ENCODE results near the gene NPM3. TPM values are rescaled to one million over a fixed set of nuclear protein-coding genes. Genes with fewer than 3 reads are reported as not detected.
A peak's percentile ranks its signal among the peaks of the same experiment; 100 is the strongest.

Gene NPM3
- total RNA-seq, 1 experiment from 2014 or later, result 117 TPM

DNA sequence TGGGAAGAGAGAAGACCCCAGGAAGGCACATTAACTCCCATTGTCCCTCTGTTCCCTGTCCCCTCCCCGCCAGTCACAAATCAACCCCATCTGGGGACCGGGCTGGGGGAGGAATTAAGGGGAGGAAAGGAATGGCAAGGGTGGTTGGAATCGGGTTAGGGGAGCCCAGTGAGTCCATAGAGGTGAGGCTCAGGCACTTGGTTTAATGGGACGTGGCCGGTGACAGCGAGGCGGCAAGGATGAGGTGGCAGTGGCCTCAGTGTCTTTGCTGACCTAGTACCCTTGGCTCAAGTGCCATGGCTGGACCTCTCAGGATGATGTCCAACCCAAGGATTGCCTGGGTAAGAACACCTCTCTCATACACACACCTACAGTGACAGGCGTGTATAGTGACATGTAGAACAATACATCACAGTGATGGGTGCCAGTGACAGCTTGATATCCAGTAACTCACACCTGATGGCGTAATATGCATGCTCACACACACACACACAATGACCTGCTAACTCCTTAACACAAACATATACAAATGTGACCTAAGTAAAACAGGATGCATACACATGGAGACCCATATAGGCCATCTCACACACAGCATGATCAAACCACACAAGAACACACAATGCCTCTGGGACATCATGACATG is 48.0 kb upstream of the NPM3 start:
- no peak for DNase-seq
- Histone ChIP-seq H3K27ac (ENCODE audit: low read length) (peak overlapping the region; percentile 80), H3K4me3 (ENCODE audit: low read length) (peak overlapping the region; percentile 62; the same call in 1 of the 2 replicates), H3K27me3 (ENCODE audit: low read length) (no peaks in the 10 kb centered on the region), H3K9me3 (ENCODE audit: low read length) (no peaks in the 10 kb centered on the region), H3K4me2 (ENCODE audit: low read length) (peak overlapping the region; percentile 82), H3K79me2 (ENCODE audit: low read length) (no peaks in the 10 kb centered on the region), H3K9me2 (replicated peaks; ENCODE audit: low read length) (no peaks in the 10 kb centered on the region), H4K20me1 (ENCODE audit: low read length) (no peaks in the 10 kb centered on the region), H3K9ac (ENCODE audit: low read length) (peak overlapping the region; percentile 72), H2AFZ (ENCODE audit: low read length) (peak overlapping the region; percentile 87), H3K4me1 (ENCODE audit: insufficient read depth, low read length) (peaks cover 22% of the 10 kb centered on the region), H3F3A (ENCODE audit: low read length, unreplicated experiment) (no peaks in the 10 kb centered on the region), H3K36me3 (ENCODE audit: low read depth, low read length) (no peaks in the 10 kb centered on the region)
- intact Hi-C loops (cut with micrococcal nuclease), result no loop called here
- TSS peak; percentile 71 for BruUV-seq (replicated peaks)
- no peak for TF ChIP-seq EZH2phosphoT487 (IDR thresholded peaks at IDR 0.05; ENCODE audit: borderline replicate concordance, low read length)
- no peak for TF ChIP-seq CTCF (conservative IDR thresholded peaks at IDR 0.05; ENCODE audit: low read depth, low read length)
- no peak for TF ChIP-seq EZH2 (IDR thresholded peaks at IDR 0.05; ENCODE audit: low read length, unreplicated experiment)
- no peak for ATAC-seq
- ChIA-PET CTCF (no interaction called here), POLR2A (ENCODE audit: unreplicated experiment) (no interaction called here)

GRCh38 chr10:101830322-101831168 is 47.3 kb upstream of the NPM3 start:
- no peaks in the 10 kb centered on the region for H4K20me1 ChIP-seq (ENCODE audit: low read length)
- peak overlapping the region; percentile 87 for H2AFZ ChIP-seq (ENCODE audit: low read length)
- no peaks in the 10 kb centered on the region for H3K79me2 ChIP-seq (ENCODE audit: low read length)
- intact Hi-C loops (cut with micrococcal nuclease), result loop anchor here (1.0 kb wide), 1 partner anchor 12 kb away; the partner anchor contains the start of gene OGA
- H3K36me3 ChIP-seq (ENCODE audit: low read depth, low read length), result no peaks in the 10 kb centered on the region
- H3K9ac ChIP-seq (ENCODE audit: low read length), result peak overlapping the region; percentile 72
- DNase-seq (peak; percentile 80), ATAC-seq (peak; percentile 69)
- peak overlapping the region; percentile 62 for H3K4me3 ChIP-seq (ENCODE audit: low read length)
- peaks cover 22% of the 10 kb centered on the region for H3K4me1 ChIP-seq (ENCODE audit: insufficient read depth, low read length)
- peak overlapping the region; percentile 82 for H3K4me2 ChIP-seq (ENCODE audit: low read length)
- H3F3A ChIP-seq (ENCODE audit: low read length, unreplicated experiment), result no peaks in the 10 kb centered on the region
- POLR2A ChIA-PET (ENCODE audit: unreplicated experiment), result no interaction called here
- no peak for TF ChIP-seq EZH2phosphoT487 (IDR thresholded peaks at IDR 0.05; ENCODE audit: borderline replicate concordance, low read length)
- TF ChIP-seq CTCF (conservative IDR thresholded peaks at IDR 0.05; ENCODE audit: low read depth, low read length), result no peak
- TF ChIP-seq EZH2 (IDR thresholded peaks at IDR 0.05; ENCODE audit: low read length, unreplicated experiment), result no peak
- peak overlapping the region; percentile 80 for H3K27ac ChIP-seq (ENCODE audit: low read length)
- H3K9me2 ChIP-seq (replicated peaks; ENCODE audit: low read length), result no peaks in the 10 kb centered on the region
- no TSS peak for BruUV-seq (replicated peaks)
- CTCF ChIA-PET, result no interaction called here
- H3K27me3 ChIP-seq (ENCODE audit: low read length), result no peaks in the 10 kb centered on the region
- no peaks in the 10 kb centered on the region for H3K9me3 ChIP-seq (ENCODE audit: low read length)
